ENCODE data around the gene NFATC2. TPM values are rescaled to one million over a fixed set of nuclear protein-coding genes. Genes with fewer than 3 reads are reported as not detected.

NFATC2 gene
- total and polyA plus RNA-seq, 2 donors = 2.1 to 8.8 TPM

- no peak for DNase-seq (ENCODE audit: extremely low spot score)
- no peak overlapping the region for H3K4me3 ChIP-seq (ENCODE audit: low read depth, low read length)
- no peaks in the 10 kb centered on the region for H3K36me3 ChIP-seq (ENCODE audit: insufficient read depth)
- H3K27ac ChIP-seq (ENCODE audit: low read depth) = no peak overlapping the region
- peaks cover 1% of the 10 kb centered on the region for H3K4me1 ChIP-seq (ENCODE audit: insufficient read depth)
- 77% methylated on average over 7 of the region's 7 CpGs for WGBS
These were observed 46.5 kb downstream of the NFATC2 start for GRCh38 chr20:51495921-51496545.

DNA sequence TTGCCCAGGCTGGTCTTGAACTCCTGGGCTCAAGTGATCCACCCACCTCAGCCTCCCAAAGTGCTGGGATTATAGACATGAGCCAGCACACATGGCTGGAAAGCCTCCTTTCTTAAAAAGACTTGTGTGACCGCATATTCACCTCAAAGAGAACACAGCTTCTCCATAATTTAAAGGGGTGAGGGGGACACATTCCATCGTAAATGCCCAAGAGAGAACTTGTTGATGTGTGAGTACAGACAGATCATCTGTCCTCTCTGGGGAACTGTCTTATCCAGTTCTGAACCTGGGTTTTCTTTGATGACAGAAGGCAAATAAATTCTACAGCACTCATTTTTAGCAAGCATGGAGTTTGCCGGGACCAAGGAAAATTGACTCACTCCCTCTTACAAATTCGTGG lies 47.2 kb downstream of the NFATC2 start:
- Histone ChIP-seq H3K27ac (ENCODE audit: low read depth) (no peak overlapping the region), H3K36me3 (ENCODE audit: insufficient read depth) (no peaks in the 10 kb centered on the region), H3K4me3 (ENCODE audit: low read depth, low read length) (no peak overlapping the region), H3K4me1 (ENCODE audit: insufficient read depth) (peaks cover 1% of the 10 kb centered on the region)
- 86% methylated on average over 4 of the region's 4 CpGs for WGBS
- DNase-seq (ENCODE audit: extremely low spot score) = no peak

- H3K27ac ChIP-seq (ENCODE audit: low read depth) = no peak overlapping the region
- no peak for DNase-seq (ENCODE audit: extremely low spot score)
- WGBS = 87% methylated on average over 16 of the region's 16 CpGs
- peaks cover 1% of the 10 kb centered on the region for H3K4me1 ChIP-seq (ENCODE audit: insufficient read depth)
- no peak overlapping the region for H3K4me3 ChIP-seq (ENCODE audit: low read depth, low read length)
- H3K36me3 ChIP-seq (ENCODE audit: insufficient read depth) = no peaks in the 10 kb centered on the region
These were observed 48.0 kb downstream of the NFATC2 start for GRCh38 chr20:51494241-51495110.

DNA sequence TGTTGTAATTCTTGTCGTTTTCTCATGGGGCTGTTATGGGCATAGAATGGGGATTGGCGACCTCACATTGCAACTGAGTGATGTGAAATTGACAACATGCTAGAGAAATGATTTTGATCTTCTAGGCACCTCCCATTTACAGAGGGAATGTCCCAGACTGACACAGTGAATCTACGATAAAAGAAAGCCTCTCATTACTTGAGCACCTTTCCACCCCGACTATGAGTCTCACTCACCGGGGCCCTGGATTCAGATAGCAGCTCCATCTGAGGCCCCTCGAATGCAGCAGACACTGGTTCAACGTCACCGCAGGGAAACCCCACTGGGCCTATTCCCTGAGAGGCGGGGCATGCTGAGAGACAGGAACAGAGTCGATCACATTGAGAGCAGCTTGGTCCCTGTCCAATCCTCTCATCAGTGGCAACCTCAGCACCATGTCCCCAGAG lies 49.1 kb downstream of the NFATC2 start:
- Histone ChIP-seq H3K4me1 (ENCODE audit: insufficient read depth) (peaks cover 1% of the 10 kb centered on the region), H3K36me3 (ENCODE audit: insufficient read depth) (no peaks in the 10 kb centered on the region), H3K27ac (ENCODE audit: low read depth) (no peak overlapping the region), H3K4me3 (ENCODE audit: low read depth, low read length) (no peak overlapping the region)
- WGBS = 87% methylated on average over 10 of the region's 10 CpGs
- DNase-seq (ENCODE audit: extremely low spot score) = no peak

GRCh38 chr20:51492167-51493092 lies 50.1 kb downstream of the NFATC2 start:
- H3K4me1 ChIP-seq (ENCODE audit: insufficient read depth) = peaks cover 1% of the 10 kb centered on the region
- DNase-seq (ENCODE audit: extremely low spot score) = no peak
- no peaks in the 10 kb centered on the region for H3K36me3 ChIP-seq (ENCODE audit: insufficient read depth)
- H3K27ac ChIP-seq (ENCODE audit: low read depth) = no peak overlapping the region
- 21% methylated on average over 47 of the region's 47 CpGs for WGBS
- H3K4me3 ChIP-seq (ENCODE audit: low read depth, low read length) = no peak overlapping the region

- Histone ChIP-seq H3K4me3 (ENCODE audit: low read depth, low read length) (no peak overlapping the region), H3K27ac (ENCODE audit: low read depth) (no peak overlapping the region), H3K36me3 (ENCODE audit: insufficient read depth) (no peaks in the 10 kb centered on the region), H3K4me1 (ENCODE audit: insufficient read depth) (peaks cover 1% of the 10 kb centered on the region)
- no peak for DNase-seq (ENCODE audit: extremely low spot score)
- WGBS = 88% methylated on average over 11 of the region's 11 CpGs
These were observed 51.1 kb downstream of the NFATC2 start for GRCh38 chr20:51491393-51491792.

GRCh38 chr20:51490635-51491034 lies 51.9 kb downstream of the NFATC2 start:
- H3K36me3 ChIP-seq (ENCODE audit: insufficient read depth) = no peaks in the 10 kb centered on the region
- peaks cover 1% of the 10 kb centered on the region for H3K4me1 ChIP-seq (ENCODE audit: insufficient read depth)
- 93% methylated on average over 2 of the region's 2 CpGs for WGBS
- no peak overlapping the region for H3K4me3 ChIP-seq (ENCODE audit: low read depth, low read length)
- no peak overlapping the region for H3K27ac ChIP-seq (ENCODE audit: low read depth)
- DNase-seq (ENCODE audit: extremely low spot score) = no peak

- Histone ChIP-seq H3K4me1 (ENCODE audit: insufficient read depth) (peaks cover 1% of the 10 kb centered on the region), H3K4me3 (ENCODE audit: low read depth, low read length) (no peak overlapping the region), H3K36me3 (ENCODE audit: insufficient read depth) (no peaks in the 10 kb centered on the region), H3K27ac (ENCODE audit: low read depth) (no peak overlapping the region)
- DNase-seq (ENCODE audit: extremely low spot score) = no peak
- 94% methylated on average over 7 of the region's 7 CpGs for WGBS
These were observed 52.9 kb downstream of the NFATC2 start for GRCh38 chr20:51489611-51490010.

DNA sequence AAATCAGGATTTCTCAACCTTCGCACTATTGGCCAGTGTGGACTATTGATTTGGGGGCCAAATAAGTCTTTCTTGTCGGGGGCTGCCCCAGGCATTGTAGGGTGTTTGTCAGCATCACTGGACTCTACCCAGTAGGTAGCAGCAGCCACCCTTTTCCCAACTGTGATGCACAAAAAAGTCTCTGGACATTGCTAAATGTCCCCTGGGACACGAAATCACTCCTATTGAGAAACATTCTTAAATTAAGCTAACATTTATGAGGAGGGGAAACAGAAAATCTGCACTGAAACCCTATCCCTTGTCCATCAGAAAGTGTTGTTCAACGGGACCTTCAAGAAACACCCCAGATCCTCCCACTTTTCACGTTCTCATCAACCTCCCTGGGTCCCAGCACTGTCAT lies 54.2 kb downstream of the NFATC2 start:
- Histone ChIP-seq H3K36me3 (ENCODE audit: insufficient read depth) (no peaks in the 10 kb centered on the region), H3K4me3 (ENCODE audit: low read depth, low read length) (no peak overlapping the region), H3K27ac (ENCODE audit: low read depth) (no peak overlapping the region), H3K4me1 (ENCODE audit: insufficient read depth) (no peaks in the 10 kb centered on the region)
- no peak for DNase-seq (ENCODE audit: extremely low spot score)
- WGBS = 89% methylated on average over 5 of the region's 5 CpGs

- no peak overlapping the region for H3K27ac ChIP-seq (ENCODE audit: low read depth)
- no peak overlapping the region for H3K4me3 ChIP-seq (ENCODE audit: low read depth, low read length)
- H3K4me1 ChIP-seq (ENCODE audit: insufficient read depth) = no peaks in the 10 kb centered on the region
- WGBS = 74% methylated on average over 20 of the region's 20 CpGs
- H3K36me3 ChIP-seq (ENCODE audit: insufficient read depth) = no peaks in the 10 kb centered on the region
- no peak for DNase-seq (ENCODE audit: extremely low spot score)
These were observed 54.8 kb downstream of the NFATC2 start for GRCh38 chr20:51487565-51488268.

GRCh38 chr20:51487076-51487475 lies 55.4 kb downstream of the NFATC2 start:
- Histone ChIP-seq H3K4me1 (ENCODE audit: insufficient read depth) (no peaks in the 10 kb centered on the region), H3K27ac (ENCODE audit: low read depth) (no peak overlapping the region), H3K4me3 (ENCODE audit: low read depth, low read length) (no peak overlapping the region), H3K36me3 (ENCODE audit: insufficient read depth) (no peaks in the 10 kb centered on the region)
- WGBS = 83% methylated on average over 7 of the region's 7 CpGs
- DNase-seq (ENCODE audit: extremely low spot score) = no peak

DNA sequence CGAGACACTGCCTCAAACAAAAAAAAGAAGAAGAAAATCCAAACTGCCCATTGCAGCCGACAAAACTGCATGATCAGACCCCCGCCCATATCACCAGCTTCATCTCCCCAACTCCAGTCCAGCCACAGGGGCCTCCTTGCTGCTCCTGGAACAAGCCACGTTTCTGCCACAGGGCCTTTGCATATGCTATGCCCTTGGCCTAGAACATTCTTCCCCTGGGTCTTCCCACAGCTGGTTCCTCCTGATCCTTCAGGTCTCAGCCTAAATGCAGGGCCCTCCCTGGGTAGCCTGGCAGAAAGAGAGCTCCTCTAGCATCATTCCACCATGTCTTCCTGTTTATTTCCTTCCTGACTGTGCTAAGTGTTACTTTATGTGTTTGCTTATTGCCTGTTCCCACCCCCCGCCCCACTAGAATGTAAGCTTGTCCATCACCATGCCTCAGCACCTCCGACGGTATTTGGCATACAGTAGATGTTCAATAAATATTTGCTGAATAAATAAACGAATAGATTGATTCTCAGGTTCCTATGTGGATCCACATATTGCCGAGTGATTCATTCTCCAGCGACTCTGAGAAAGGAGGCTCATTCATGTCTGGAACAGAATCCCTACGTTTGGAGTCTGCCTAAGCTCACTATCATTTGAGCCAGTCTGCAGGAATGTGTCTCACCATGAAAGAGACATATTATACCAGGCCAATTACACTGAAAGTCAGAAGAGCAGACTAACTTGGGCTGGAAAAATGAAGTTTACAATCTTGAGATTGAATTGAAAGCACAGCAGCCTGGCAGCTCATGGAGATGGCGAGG lies 56.1 kb downstream of the NFATC2 start:
- Histone ChIP-seq H3K27ac (ENCODE audit: low read depth) (no peak overlapping the region), H3K4me3 (ENCODE audit: low read depth, low read length) (no peak overlapping the region), H3K36me3 (ENCODE audit: insufficient read depth) (no peaks in the 10 kb centered on the region), H3K4me1 (ENCODE audit: insufficient read depth) (no peaks in the 10 kb centered on the region)
- WGBS = 85% methylated on average over 12 of the region's 12 CpGs
- DNase-seq (ENCODE audit: extremely low spot score) = no peak
